ENCODE data around the gene NME1. TPM values are rescaled to one million over a fixed set of nuclear protein-coding genes. Genes with fewer than 3 reads are reported as not detected.

Gene NME1
- polyA plus RNA-seq, 2 of the 4 experiments (the other 2 are of a cell fraction), result 542 to 782 TPM

DNA sequence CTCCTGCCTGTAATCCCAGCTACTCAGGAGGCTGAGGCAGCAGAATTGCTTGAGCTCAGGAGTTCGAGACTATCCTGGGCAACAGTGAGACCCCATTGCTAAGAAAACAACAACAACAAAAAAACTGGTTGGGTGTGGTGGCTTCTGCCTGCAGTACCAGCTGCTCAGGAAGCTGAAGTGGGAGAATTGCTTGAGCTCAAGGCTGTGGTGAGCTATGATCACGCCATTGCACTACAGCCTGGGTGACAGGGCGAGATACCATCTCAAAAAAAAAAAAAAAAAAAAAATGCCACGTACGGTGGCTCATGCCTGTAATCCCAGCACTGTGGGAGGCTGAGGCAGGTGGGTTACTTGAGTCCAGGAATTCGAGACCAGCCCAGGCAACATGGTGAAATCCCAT lies 46.9 kb downstream of the NME1 start:
- 94% methylated on average over 6 of the region's 6 CpGs for WGBS (ENCODE audit: missing lambda C conversion rate)
- no peak for DNase-seq (ENCODE audit: low read depth in 1 of 2, low spot score in 1 of 2)
- H3K4me3 ChIP-seq, result no peak overlapping the region
- TF ChIP-seq PHF8 (IDR thresholded peaks at IDR 0.05; ENCODE audit: borderline replicate concordance, low read depth), result no peak
- TF ChIP-seq EHF (CRISPR knock-in tag; IDR thresholded peaks at IDR 0.05), result no peak
- TF ChIP-seq EP300 (IDR thresholded peaks at IDR 0.05), result no peak
- FAIRE-seq, result no peak
- no peak for ATAC-seq
- H3K4me1 ChIP-seq, result no peaks in the 10 kb centered on the region
- POLR2A ChIA-PET, result no interaction called here
- CTCF ChIA-PET, result interaction anchor here (0.7 to 1.9 kb wide), 3 partner anchors 10 to 155 kb away, joined by 3 to 5 read pairs (median 3); no protein-coding TSS in a partner anchor
- no peaks in the 10 kb centered on the region for H3K9me3 ChIP-seq
- no peak overlapping the region for H3K4me2 ChIP-seq
- H3K27ac ChIP-seq, result no peak overlapping the region

DNA sequence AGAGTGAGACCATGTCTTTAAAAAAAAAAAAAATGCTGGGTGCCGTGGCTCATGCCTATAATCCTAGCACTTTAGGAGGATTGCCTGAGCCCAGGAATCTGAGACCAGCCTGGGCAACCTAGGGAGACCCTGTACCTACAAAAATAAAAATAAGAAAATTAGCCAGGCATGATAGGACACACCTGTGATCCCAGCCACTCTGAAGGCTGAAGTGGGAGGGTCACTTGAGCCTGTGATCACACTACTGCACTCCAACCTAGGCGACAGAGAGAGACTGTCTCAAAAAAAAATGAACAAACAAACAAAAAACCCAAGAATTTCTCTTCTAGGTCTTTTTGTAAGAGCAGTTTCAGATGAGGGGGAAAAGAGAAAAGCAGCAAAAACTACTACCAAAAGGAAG lies 47.5 kb downstream of the NME1 start:
- no peak for DNase-seq (ENCODE audit: low read depth in 1 of 2, low spot score in 1 of 2)
- Histone ChIP-seq H3K9me3 (no peaks in the 10 kb centered on the region), H3K4me2 (no peak overlapping the region), H3K4me3 (no peak overlapping the region), H3K27ac (no peak overlapping the region), H3K4me1 (no peaks in the 10 kb centered on the region)
- no peak for FAIRE-seq
- no peak for ATAC-seq
- ChIA-PET POLR2A (no interaction called here), CTCF (interaction anchor here (0.7 kb wide), 1 partner anchor 155 kb away, joined by 3 read pairs; no protein-coding TSS in a partner anchor)
- 93% methylated on average over 2 of the region's 2 CpGs for WGBS (ENCODE audit: missing lambda C conversion rate)
- TF ChIP-seq POLR2A (IDR thresholded peaks at IDR 0.05; ENCODE audit: low read length), result no peak
- TF ChIP-seq, protein P1, sequence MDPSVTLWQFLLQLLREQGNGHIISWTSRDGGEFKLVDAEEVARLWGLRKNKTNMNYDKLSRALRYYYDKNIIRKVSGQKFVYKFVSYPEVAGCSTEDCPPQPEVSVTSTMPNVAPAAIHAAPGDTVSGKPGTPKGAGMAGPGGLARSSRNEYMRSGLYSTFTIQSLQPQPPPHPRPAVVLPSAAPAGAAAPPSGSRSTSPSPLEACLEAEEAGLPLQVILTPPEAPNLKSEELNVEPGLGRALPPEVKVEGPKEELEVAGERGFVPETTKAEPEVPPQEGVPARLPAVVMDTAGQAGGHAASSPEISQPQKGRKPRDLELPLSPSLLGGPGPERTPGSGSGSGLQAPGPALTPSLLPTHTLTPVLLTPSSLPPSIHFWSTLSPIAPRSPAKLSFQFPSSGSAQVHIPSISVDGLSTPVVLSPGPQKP (IDR thresholded peaks at IDR 0.05; ENCODE audit: low read depth, low read length), result no peak
- no peak for TF ChIP-seq CBX8 (IDR thresholded peaks at IDR 0.05)

DNA sequence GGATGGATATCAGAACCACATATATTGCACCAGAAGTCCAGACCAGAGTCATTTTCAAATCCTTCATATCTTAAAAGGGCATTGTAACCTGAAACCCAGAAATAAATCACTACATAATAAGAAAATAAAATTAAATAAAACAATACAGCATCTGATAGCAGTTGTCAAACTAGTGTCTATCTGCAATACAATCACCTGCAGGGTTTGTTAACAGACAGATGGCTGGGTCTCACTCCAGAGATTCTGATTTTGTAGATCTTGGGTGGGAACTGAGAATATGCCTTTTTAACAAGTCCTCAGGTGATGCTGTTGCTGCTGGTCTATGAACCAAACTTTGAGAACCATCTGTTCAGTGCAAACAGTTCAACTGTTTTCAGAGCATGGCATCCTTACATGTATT lies 50.5 kb downstream of the NME1 start:
- Histone ChIP-seq H3K27ac (no peak overlapping the region), H3K4me1 (no peaks in the 10 kb centered on the region), H3K4me3 (no peak overlapping the region), H3K9me3 (no peaks in the 10 kb centered on the region), H3K4me2 (no peak overlapping the region)
- FAIRE-seq (no peak), DNase-seq (ENCODE audit: low read depth in 1 of 2, low spot score in 1 of 2) (no peak), ATAC-seq (no peak)
- CTCF ChIA-PET, result no interaction called here
- TF ChIP-seq SMC3 (IDR thresholded peaks at IDR 0.05) (no peak), ZC3H11A (IDR thresholded peaks at IDR 0.05) (no peak), EP300 (IDR thresholded peaks at IDR 0.05) (no peak), HOXB13 (CRISPR knock-in tag; IDR thresholded peaks at IDR 0.05; ENCODE audit: low read depth) (no peak), CHD4 (IDR thresholded peaks at IDR 0.05; ENCODE audit: borderline replicate concordance) (no peak)
- TF ChIP-seq, protein P2, sequence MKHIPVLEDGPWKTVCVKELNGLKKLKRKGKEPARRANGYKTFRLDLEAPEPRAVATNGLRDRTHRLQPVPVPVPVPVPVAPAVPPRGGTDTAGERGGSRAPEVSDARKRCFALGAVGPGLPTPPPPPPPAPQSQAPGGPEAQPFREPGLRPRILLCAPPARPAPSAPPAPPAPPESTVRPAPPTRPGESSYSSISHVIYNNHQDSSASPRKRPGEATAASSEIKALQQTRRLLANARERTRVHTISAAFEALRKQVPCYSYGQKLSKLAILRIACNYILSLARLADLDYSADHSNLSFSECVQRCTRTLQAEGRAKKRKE (CRISPR knock-in tag; IDR thresholded peaks at IDR 0.05; ENCODE audit: low read depth), result no peak
- TF ChIP-seq, protein P3, sequence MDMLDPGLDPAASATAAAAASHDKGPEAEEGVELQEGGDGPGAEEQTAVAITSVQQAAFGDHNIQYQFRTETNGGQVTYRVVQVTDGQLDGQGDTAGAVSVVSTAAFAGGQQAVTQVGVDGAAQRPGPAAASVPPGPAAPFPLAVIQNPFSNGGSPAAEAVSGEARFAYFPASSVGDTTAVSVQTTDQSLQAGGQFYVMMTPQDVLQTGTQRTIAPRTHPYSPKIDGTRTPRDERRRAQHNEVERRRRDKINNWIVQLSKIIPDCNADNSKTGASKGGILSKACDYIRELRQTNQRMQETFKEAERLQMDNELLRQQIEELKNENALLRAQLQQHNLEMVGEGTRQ (IDR thresholded peaks at IDR 0.05), result no peak
- POLR2A ChIA-PET, result no interaction called here

Other genes starting within 250 kb of the NME1 start
- 69.6 and 71.1 TPM in 2 replicates for gene SPAG9, start 32.7 kb upstream of the NME1 start, polyA plus RNA-seq (2011; rRNA removed)
- gene SPAG9, start 32.7 kb upstream of the NME1 start, polyA plus RNA-seq (2017; fragmentation: RNase III; extraction: RNeasy Plus Mini Kit Qiagen cat#74134 plus additional on column Dnase treatment), result 60.5 to 72.2 TPM (median 69.0 TPM) in 3 replicates
- 1,425 and 1,432 TPM in 2 replicates for gene NME2, start 12.9 kb downstream of the NME1 start, polyA plus RNA-seq (2011; rRNA removed)
- 1,828 to 1,901 TPM (median 1,862 TPM) in 3 replicates for gene NME2, start 12.9 kb downstream of the NME1 start, polyA plus RNA-seq (2017; fragmentation: RNase III; extraction: RNeasy Plus Mini Kit Qiagen cat#74134 plus additional on column Dnase treatment)
- 12.1 and 13.4 TPM in 2 replicates for gene MBTD1, start 106.5 kb downstream of the NME1 start, polyA plus RNA-seq (2011; rRNA removed)
- gene MBTD1, start 106.5 kb downstream of the NME1 start, polyA plus RNA-seq (2017; fragmentation: RNase III; extraction: RNeasy Plus Mini Kit Qiagen cat#74134 plus additional on column Dnase treatment), result 7.5 to 8.4 TPM (median 8.1 TPM) in 3 replicates
- 61.9 and 96.7 TPM in 2 replicates for gene UTP18, start 107.0 kb downstream of the NME1 start, polyA plus RNA-seq (2011; rRNA removed)
- 72.7 to 79.1 TPM (median 77.6 TPM) in 3 replicates for gene UTP18, start 107.0 kb downstream of the NME1 start, polyA plus RNA-seq (2017; fragmentation: RNase III; extraction: RNeasy Plus Mini Kit Qiagen cat#74134 plus additional on column Dnase treatment)